GM23338 (cell line): ENCODE results near the gene TTYH1. TPM values are rescaled to one million over a fixed set of nuclear protein-coding genes. Genes with fewer than 3 reads are reported as not detected.

ENCODE experiments used
- ATAC-seq: fragments of 200-7000 bp; cut with Tn5 transposase; 3 replicates; pipeline ENCODE4 v1.9.1; 2020
- DNase-seq: peaks from one replicate; pipeline ENCODE4 v3.0.0-alpha.2; 2015; ENCODE audit warnings: low spot score
- H2AFZ ChIP-seq: fragments of 200-600 bp; sonication (generic); 2 replicates; pipeline ENCODE4 v1.8.0; 2016; ENCODE audit warnings: antibody characterized with exemption, mild to moderate bottlenecking, moderate library complexity
- H3F3A ChIP-seq: fragments of 200-600 bp; sonication (generic); replicated peaks from 2 replicates; pipeline ENCODE4 v1.8.0; 2017; ENCODE audit warnings: antibody characterized with exemption, mixed run types, low read depth
- H3K27ac ChIP-seq: fragments of 200-600 bp; sonication (generic); 2 replicates; pipeline ENCODE4 v1.6.1; 2016; ENCODE audit warnings: low read depth
- H3K27me3 ChIP-seq: fragments of 200-600 bp; sonication (generic); 2 replicates; pipeline ENCODE4 v1.8.0; 2016; ENCODE audit warnings: mild to moderate bottlenecking, mixed run types, moderate library complexity; ENCODE audit not compliant: insufficient read depth
- H3K36me3 ChIP-seq: fragments of 200-600 bp; sonication (generic); 2 replicates; pipeline ENCODE4 v1.8.0; 2016; ENCODE audit warnings: mild to moderate bottlenecking; ENCODE audit not compliant: insufficient read depth
- H3K4me1 ChIP-seq: fragments of 200-600 bp; sonication (generic); 2 replicates; pipeline ENCODE4 v1.8.0; 2016; ENCODE audit warnings: mild to moderate bottlenecking, moderate library complexity; ENCODE audit not compliant: insufficient read depth
- H3K4me2 ChIP-seq: fragments of 200-600 bp; sonication (generic); 2 replicates; pipeline ENCODE4 v1.7.1; 2017; ENCODE audit warnings: mixed run types
- H3K4me3 ChIP-seq: fragments of 200-600 bp; sonication (generic); 2 replicates; pipeline ENCODE4 v1.6.1; 2016; ENCODE audit warnings: mixed run types
- H3K79me2 ChIP-seq: fragments of 200-600 bp; sonication (generic); replicated peaks from 2 replicates; pipeline ENCODE4 v1.8.0; 2017; ENCODE audit warnings: mild to moderate bottlenecking; ENCODE audit not compliant: insufficient read depth
- H3K9me2 ChIP-seq: fragments of 200-600 bp; sonication (generic); 2 replicates; pipeline ENCODE4 v1.8.0; 2017; ENCODE audit not compliant: insufficient read depth
- H4K20me1 ChIP-seq: fragments of 200-600 bp; sonication (generic); replicated peaks from 2 replicates; pipeline ENCODE4 v1.8.0; 2017; ENCODE audit warnings: mild to moderate bottlenecking; ENCODE audit not compliant: insufficient read depth
- H3K27ac Mint-ChIP-seq: 2 replicates; pipeline ENCODE4 v1.8.0; 2020; ENCODE audit warnings: inconsistent platforms, mild to moderate bottlenecking, moderate library complexity, mixed read lengths
- H3K27me3 Mint-ChIP-seq: 3 replicates; pipeline ENCODE4 v1.8.0; 2022; ENCODE audit warnings: low read depth, mild to moderate bottlenecking, moderate library complexity, mixed read lengths, inconsistent platforms; ENCODE audit not compliant: insufficient read depth, poor library complexity
- H3K36me3 Mint-ChIP-seq: 3 replicates; pipeline ENCODE4 v1.8.0; 2021; ENCODE audit warnings: low read depth, mild to moderate bottlenecking, inconsistent platforms, moderate library complexity, mixed read lengths
- H3K4me1 Mint-ChIP-seq: 3 replicates; pipeline ENCODE4 v1.8.0; 2020; ENCODE audit warnings: mild to moderate bottlenecking, inconsistent platforms, mixed read lengths
- H3K4me3 Mint-ChIP-seq: 3 replicates; pipeline ENCODE4 v1.8.0; 2021; ENCODE audit warnings: moderate library complexity, mild to moderate bottlenecking, inconsistent platforms, mixed read lengths
- H3K9me3 Mint-ChIP-seq: 3 replicates; pipeline ENCODE4 v1.8.0; 2020; ENCODE audit warnings: moderate library complexity, mild to moderate bottlenecking, inconsistent platforms, mixed read lengths
- CREB1 ChIP-seq: fragments of 250-450 bp; sonication (Bioruptor Pico); IDR thresholded peaks from 2 replicates; pipeline ENCODE4 v1.5.0; 2020; ENCODE audit warnings: low read depth, mild to moderate bottlenecking, moderate library complexity
- EZH2 ChIP-seq: fragments of 200-600 bp; sonication (generic); IDR thresholded peaks from one replicate; pipeline ENCODE4 v1.8.0; 2017; ENCODE audit warnings: antibody characterized with exemption, mild to moderate bottlenecking, low read depth; ENCODE audit not compliant: unreplicated experiment
- EZH2phosphoT487 ChIP-seq: fragments of 200-600 bp; sonication (generic); IDR thresholded peaks from one replicate; pipeline ENCODE4 v1.8.1; 2018; ENCODE audit warnings: antibody characterized with exemption; ENCODE audit not compliant: unreplicated experiment
- NANOG ChIP-seq: IDR thresholded peaks from 2 replicates; pipeline ENCODE4 v1.6.1; 2016; ENCODE audit warnings: antibody characterized with exemption, borderline replicate concordance
- POLR2AphosphoS5 ChIP-seq: IDR thresholded peaks from 2 replicates; pipeline ENCODE4 v1.6.1; 2016; ENCODE audit warnings: antibody characterized with exemption, low read depth
- STAT1 ChIP-seq: IDR thresholded peaks from one replicate; pipeline ENCODE4 v1.6.1; 2016; ENCODE audit warnings: antibody characterized with exemption; ENCODE audit not compliant: unreplicated experiment
- ZNF114 ChIP-seq: fragments of 250-450 bp; sonication (Bioruptor Pico); IDR thresholded peaks from 2 replicates; pipeline ENCODE4 v1.5.0; 2020; ENCODE audit warnings: mild to moderate bottlenecking, moderate library complexity
- ZNF331 ChIP-seq: fragments of 250-450 bp; sonication (Bioruptor Pico); IDR thresholded peaks from 2 replicates; pipeline ENCODE4 v1.5.0; 2020; ENCODE audit warnings: low read depth, mild to moderate bottlenecking, moderate library complexity
- polyA plus RNA-seq: library from polyadenylated mRNA; unstranded; fragments of >200 nt; fragmentation: Nextera tagmentation; extraction: Ambion mirVana; gene quantifications from 2 replicates; pipeline ENCODE4 v1.2.1, GENCODE V29; 2016
- total RNA-seq: library from RNA; depleted of rRNA; stranded (reverse); fragments of >200 nt; shearing (Covaris generic); gene quantifications from 2 replicates; pipeline ENCODE4 v1.2.3, GENCODE V29; 2014
- TF ChIP-seq, protein P1 (sequence below): IDR thresholded peaks from one replicate; pipeline ENCODE4 v1.6.1; 2018; ENCODE audit warnings: antibody characterized with exemption; ENCODE audit not compliant: unreplicated experiment
- TF ChIP-seq, protein P2 (sequence below): IDR thresholded peaks from 2 replicates; pipeline ENCODE4 v1.6.1; 2016; ENCODE audit warnings: antibody characterized with exemption

Gene TTYH1
- total and polyA plus RNA-seq, 2 experiments from 2014 or later = 18.2 to 40.8 TPM

DNA sequence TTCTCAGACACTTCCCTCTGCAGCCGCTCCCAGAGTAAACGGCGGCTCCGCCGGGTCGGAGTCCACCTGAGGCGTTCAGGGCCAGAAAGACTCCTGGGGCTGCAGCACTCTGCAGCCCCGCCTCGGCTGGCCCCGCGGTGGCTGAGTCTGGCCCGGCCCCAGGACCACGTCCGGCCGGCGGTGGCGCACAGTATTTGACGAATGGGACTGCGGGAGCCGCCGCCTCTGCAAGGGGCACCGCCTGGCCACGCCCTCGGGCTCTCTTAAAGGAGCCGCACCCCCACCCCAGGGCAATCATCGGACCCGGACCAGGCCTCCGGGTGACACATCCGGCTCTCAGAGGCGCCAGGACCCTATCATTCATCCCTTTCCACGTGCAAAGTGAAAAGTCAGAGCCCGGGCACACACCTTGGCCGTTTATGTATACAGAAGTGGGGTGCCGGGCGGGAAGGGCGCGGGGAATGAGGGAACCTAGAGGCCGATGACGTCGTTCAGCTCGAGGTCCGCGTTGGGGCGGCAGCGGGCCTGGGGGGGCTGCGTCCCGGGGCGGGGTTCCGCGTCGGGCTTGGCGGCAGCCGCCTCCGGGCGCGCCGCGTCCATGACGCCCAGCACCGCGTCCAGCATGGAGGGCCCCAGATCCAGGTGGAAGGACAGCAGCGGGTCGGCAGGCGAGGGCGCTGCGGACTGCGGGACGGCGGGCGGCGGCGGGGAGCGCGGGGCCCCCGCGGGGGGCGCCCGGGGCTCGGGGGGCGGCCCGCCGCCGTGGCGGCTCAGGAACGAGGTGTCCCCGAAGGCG is 49.6 kb downstream of the TTYH1 start:
- peak; percentile 68 for ATAC-seq
- Histone ChIP-seq H4K20me1 (no peaks in the 10 kb centered on the region; the same call in 1 of the 2 replicates), H3K9me2 (no peaks in the 10 kb centered on the region), H3K36me3 (no peaks in the 10 kb centered on the region), H3K4me1 (peaks cover 4% of the 10 kb centered on the region), H3K27ac (peak overlapping the region; percentile 96), H3K27me3 (peaks cover 23% of the 10 kb centered on the region), H3K4me3 (peak overlapping the region; percentile 58), H3K79me2 (no peaks in the 10 kb centered on the region; the same call in 1 of the 2 replicates), H3F3A (peaks cover 9% of the 10 kb centered on the region; the same call in 1 of the 2 replicates), H2AFZ (peak overlapping the region; percentile 92), H3K4me2 (peak overlapping the region; percentile 78)
- H3K36me3 Mint-ChIP-seq = peaks cover 16% of the 10 kb centered on the region
- H3K4me3 Mint-ChIP-seq = peak overlapping the region; percentile 81
- peaks cover 5% of the 10 kb centered on the region; the same call in 1 of the 3 replicates for H3K9me3 Mint-ChIP-seq
- peaks cover 14% of the 10 kb centered on the region; the same call in 2 of the 3 replicates for H3K4me1 Mint-ChIP-seq
- DNase-seq = peak; percentile 98
- H3K27ac Mint-ChIP-seq = peak overlapping the region; percentile 99
- H3K27me3 Mint-ChIP-seq = peaks cover 31% of the 10 kb centered on the region
- no peak for TF ChIP-seq ZNF331 (CRISPR knock-in tag)
- TF ChIP-seq, protein P1, sequence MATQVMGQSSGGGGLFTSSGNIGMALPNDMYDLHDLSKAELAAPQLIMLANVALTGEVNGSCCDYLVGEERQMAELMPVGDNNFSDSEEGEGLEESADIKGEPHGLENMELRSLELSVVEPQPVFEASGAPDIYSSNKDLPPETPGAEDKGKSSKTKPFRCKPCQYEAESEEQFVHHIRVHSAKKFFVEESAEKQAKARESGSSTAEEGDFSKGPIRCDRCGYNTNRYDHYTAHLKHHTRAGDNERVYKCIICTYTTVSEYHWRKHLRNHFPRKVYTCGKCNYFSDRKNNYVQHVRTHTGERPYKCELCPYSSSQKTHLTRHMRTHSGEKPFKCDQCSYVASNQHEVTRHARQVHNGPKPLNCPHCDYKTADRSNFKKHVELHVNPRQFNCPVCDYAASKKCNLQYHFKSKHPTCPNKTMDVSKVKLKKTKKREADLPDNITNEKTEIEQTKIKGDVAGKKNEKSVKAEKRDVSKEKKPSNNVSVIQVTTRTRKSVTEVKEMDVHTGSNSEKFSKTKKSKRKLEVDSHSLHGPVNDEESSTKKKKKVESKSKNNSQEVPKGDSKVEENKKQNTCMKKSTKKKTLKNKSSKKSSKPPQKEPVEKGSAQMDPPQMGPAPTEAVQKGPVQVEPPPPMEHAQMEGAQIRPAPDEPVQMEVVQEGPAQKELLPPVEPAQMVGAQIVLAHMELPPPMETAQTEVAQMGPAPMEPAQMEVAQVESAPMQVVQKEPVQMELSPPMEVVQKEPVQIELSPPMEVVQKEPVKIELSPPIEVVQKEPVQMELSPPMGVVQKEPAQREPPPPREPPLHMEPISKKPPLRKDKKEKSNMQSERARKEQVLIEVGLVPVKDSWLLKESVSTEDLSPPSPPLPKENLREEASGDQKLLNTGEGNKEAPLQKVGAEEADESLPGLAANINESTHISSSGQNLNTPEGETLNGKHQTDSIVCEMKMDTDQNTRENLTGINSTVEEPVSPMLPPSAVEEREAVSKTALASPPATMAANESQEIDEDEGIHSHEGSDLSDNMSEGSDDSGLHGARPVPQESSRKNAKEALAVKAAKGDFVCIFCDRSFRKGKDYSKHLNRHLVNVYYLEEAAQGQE = no peak
- no peak for TF ChIP-seq EZH2phosphoT487
- TF ChIP-seq POLR2AphosphoS5 = peak; percentile 79
- no peak for TF ChIP-seq NANOG
- TF ChIP-seq CREB1 (CRISPR knock-in tag) = peak; percentile 93
- TF ChIP-seq EZH2 = no peak
- TF ChIP-seq, protein P2, sequence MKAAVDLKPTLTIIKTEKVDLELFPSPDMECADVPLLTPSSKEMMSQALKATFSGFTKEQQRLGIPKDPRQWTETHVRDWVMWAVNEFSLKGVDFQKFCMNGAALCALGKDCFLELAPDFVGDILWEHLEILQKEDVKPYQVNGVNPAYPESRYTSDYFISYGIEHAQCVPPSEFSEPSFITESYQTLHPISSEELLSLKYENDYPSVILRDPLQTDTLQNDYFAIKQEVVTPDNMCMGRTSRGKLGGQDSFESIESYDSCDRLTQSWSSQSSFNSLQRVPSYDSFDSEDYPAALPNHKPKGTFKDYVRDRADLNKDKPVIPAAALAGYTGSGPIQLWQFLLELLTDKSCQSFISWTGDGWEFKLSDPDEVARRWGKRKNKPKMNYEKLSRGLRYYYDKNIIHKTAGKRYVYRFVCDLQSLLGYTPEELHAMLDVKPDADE = peak; percentile 31; the same call in 1 of the 2 replicates
- TF ChIP-seq ZNF114 = no peak
- no peak for TF ChIP-seq STAT1
